CD4-positive, alpha-beta memory T cell (primary cell): ENCODE data around the gene TPPP3. TPM values are rescaled to one million over a fixed set of nuclear protein-coding genes. Genes with fewer than 3 reads are reported as not detected.
A peak's percentile ranks its signal among the peaks of the same experiment; 100 is the strongest.

Source experiments
- CTCF ChIA-PET: fragments of 350-600 bp; sonication (Branson Sonifier 250); formaldehyde crosslinking; loops from one replicate; lab custom pipeline; 2021; ENCODE audit warnings: inconsistent platforms; ENCODE audit not compliant: partially characterized antibody; lab: Charles Lee
- POLR2A ChIA-PET: fragments of 350-600 bp; sonication (Branson Sonifier 250); formaldehyde crosslinking; loops from one replicate; lab custom pipeline; 2021; ENCODE audit not compliant: partially characterized antibody; lab: Charles Lee
- DNase-seq, 5 donors: peaks; one replicate each; pipeline versions ENCODE4 v3.0.0 to v3.0.0-alpha.2; 2020 to 2022; ENCODE audit warnings: mixed read lengths in 1 of 5
- H3K27ac ChIP-seq: one replicate; pipeline ENCODE4 v1.7.0; 2013; ENCODE audit warnings: low read depth, low read length
- H3K27me3 ChIP-seq: 2 replicates; pipeline ENCODE4 v1.7.0; 2013; ENCODE audit warnings: mild to moderate bottlenecking, low read length, moderate library complexity; ENCODE audit not compliant: insufficient read depth
- H3K36me3 ChIP-seq: 2 replicates; pipeline ENCODE4 v1.7.0; 2013; ENCODE audit warnings: mild to moderate bottlenecking, low read length, moderate library complexity; ENCODE audit not compliant: insufficient read depth
- H3K4me1 ChIP-seq: 2 replicates; pipeline ENCODE4 v1.7.0; 2013; ENCODE audit warnings: mild to moderate bottlenecking, low read length, moderate library complexity; ENCODE audit not compliant: insufficient read depth
- H3K4me3 ChIP-seq, 2 donors: one replicate each; pipeline ENCODE4 v1.7.0; 2013; ENCODE audit warnings: low read length in 2 of 2, mild to moderate bottlenecking in 1 of 2
- H3K9me3 ChIP-seq, 2 donors: one replicate each; pipeline ENCODE4 v1.7.0; 2013; ENCODE audit warnings: low read length in 2 of 2, control low read depth in 1 of 2; ENCODE audit not compliant: control insufficient read depth in 1 of 2
- H3K27ac Mint-ChIP-seq, 7 donors: one replicate each; pipeline ENCODE4 v1.8.0; 2020 to 2021; ENCODE audit warnings: mixed read lengths in 7 of 7, mild to moderate bottlenecking in 6 of 7, inconsistent platforms in 3 of 7, moderate library complexity in 3 of 7
- H3K27me3 Mint-ChIP-seq, 2 donors: one replicate each; pipeline ENCODE4 v1.8.0; 2020 to 2021; ENCODE audit warnings: mixed read lengths in 2 of 2
- H3K36me3 Mint-ChIP-seq, 2 donors: one replicate each; pipeline ENCODE4 v1.8.0; 2020 to 2021; ENCODE audit warnings: mixed read lengths in 2 of 2, inconsistent platforms in 1 of 2, mild to moderate bottlenecking in 1 of 2
- H3K4me1 Mint-ChIP-seq, 4 donors: one replicate each; pipeline ENCODE4 v1.8.0; 2020 to 2021; ENCODE audit warnings: mixed read lengths in 4 of 4, mild to moderate bottlenecking in 1 of 4
- H3K4me3 Mint-ChIP-seq, 8 donors: one replicate each; pipeline ENCODE4 v1.8.0; 2020 to 2021; ENCODE audit warnings: mixed read lengths in 8 of 8, mild to moderate bottlenecking in 7 of 8, moderate library complexity in 6 of 8, inconsistent platforms in 3 of 8
- H3K9me3 Mint-ChIP-seq, 8 donors: one replicate each; pipeline ENCODE4 v1.8.0; 2020 to 2021; ENCODE audit warnings: mixed read lengths in 8 of 8, mild to moderate bottlenecking in 5 of 8, inconsistent platforms in 3 of 8, moderate library complexity in 1 of 8
- intact Hi-C: fragments of 100-400 bp; cut with micrococcal nuclease; formaldehyde crosslinking; loops from one replicate; pipeline ENCODE4 v1.15.1; 2023
- polyA plus RNA-seq, 2 donors: library from polyadenylated mRNA; unstranded; fragments of 300-500 nt; fragmentation: Illumina TruSeq; gene quantifications; one replicate each; pipeline ENCODE4 v1.2.3, GENCODE V29; 2021
- total RNA-seq, 2 experiments: library from RNA; stranded (reverse); gene quantifications; one replicate each; pipeline ENCODE4 v1.2.3, GENCODE V29; 2021

Gene TPPP3
- total and polyA plus RNA-seq, 4 experiments from 2014 or later = not detected

- no peak overlapping the region for H3K4me3 ChIP-seq
- no peaks in the 10 kb centered on the region for H3K4me1 Mint-ChIP-seq
- no peaks in the 10 kb centered on the region for H3K27me3 ChIP-seq
- H3K4me1 ChIP-seq = no peaks in the 10 kb centered on the region
- H3K9me3 Mint-ChIP-seq = no peaks in the 10 kb centered on the region
- H3K27ac ChIP-seq = no peak overlapping the region
- H3K27ac Mint-ChIP-seq = no peak overlapping the region
- H3K36me3 Mint-ChIP-seq = no peaks in the 10 kb centered on the region
- intact Hi-C loops = no loop called here
- H3K36me3 ChIP-seq = no peaks in the 10 kb centered on the region
- ChIA-PET POLR2A (no interaction called here), CTCF (no interaction called here)
- H3K27me3 Mint-ChIP-seq = peaks cover 1 to 14% of the 10 kb centered on the region in 2 donors
- no peak overlapping the region for H3K4me3 Mint-ChIP-seq
- no peak for DNase-seq
- H3K9me3 ChIP-seq = no peaks in the 10 kb centered on the region
These were observed 11.5 kb upstream of the TPPP3 start for GRCh38 chr16:67404740-67405226.

GRCh38 chr16:67403976-67404555 lies 10.8 kb upstream of the TPPP3 start:
- Mint-ChIP-seq H3K36me3 (no peaks in the 10 kb centered on the region), H3K4me1 (no peaks in the 10 kb centered on the region), H3K4me3 (no peak overlapping the region), H3K27me3 (peaks cover 1 to 11% of the 10 kb centered on the region in 2 donors), H3K9me3 (no peaks in the 10 kb centered on the region), H3K27ac (no peak overlapping the region)
- Histone ChIP-seq H3K4me3 (no peak overlapping the region), H3K27me3 (no peaks in the 10 kb centered on the region), H3K9me3 (no peaks in the 10 kb centered on the region), H3K4me1 (no peaks in the 10 kb centered on the region), H3K27ac (no peak overlapping the region), H3K36me3 (no peaks in the 10 kb centered on the region)
- CTCF ChIA-PET = no interaction called here
- intact Hi-C loops = no loop called here
- POLR2A ChIA-PET = no interaction called here
- DNase-seq = no peak

GRCh38 chr16:67400901-67401300 lies 7.6 kb upstream of the TPPP3 start:
- Histone ChIP-seq H3K27me3 (no peaks in the 10 kb centered on the region), H3K36me3 (no peaks in the 10 kb centered on the region), H3K4me3 (no peak overlapping the region), H3K4me1 (no peaks in the 10 kb centered on the region), H3K27ac (no peak overlapping the region), H3K9me3 (no peaks in the 10 kb centered on the region)
- Mint-ChIP-seq H3K27me3 (peaks cover 4 to 15% of the 10 kb centered on the region in 2 donors), H3K4me3 (no peak overlapping the region), H3K27ac (no peak overlapping the region), H3K36me3 (no peaks in the 10 kb centered on the region), H3K4me1 (no peaks in the 10 kb centered on the region), H3K9me3 (peaks cover 0 to 1% (median 0%) of the 10 kb centered on the region in 8 donors)
- POLR2A ChIA-PET = no interaction called here
- CTCF ChIA-PET = no interaction called here
- no peak for DNase-seq
- intact Hi-C loops = no loop called here

GRCh38 chr16:67399749-67400704 lies 6.7 kb upstream of the TPPP3 start:
- POLR2A ChIA-PET = no interaction called here
- Mint-ChIP-seq H3K4me1 (no peaks in the 10 kb centered on the region), H3K4me3 (no peak overlapping the region), H3K27ac (no peak overlapping the region), H3K27me3 (peaks cover 7 to 22% of the 10 kb centered on the region in 2 donors), H3K9me3 (peaks cover 0 to 1% (median 0%) of the 10 kb centered on the region in 8 donors), H3K36me3 (no peaks in the 10 kb centered on the region)
- no peak overlapping the region for H3K27ac ChIP-seq
- H3K27me3 ChIP-seq = peaks cover 6% of the 10 kb centered on the region
- no peak for DNase-seq
- no peaks in the 10 kb centered on the region for H3K36me3 ChIP-seq
- H3K4me1 ChIP-seq = peaks cover 2% of the 10 kb centered on the region
- CTCF ChIA-PET = interaction anchor here (0.6 to 1.7 kb wide), 6 partner anchors 8 to 424 kb away, joined by 3 to 6 read pairs (median 3); no protein-coding TSS in a partner anchor
- H3K4me3 ChIP-seq = no peak overlapping the region
- intact Hi-C loops = loop anchor here (5.0 kb wide), 1 partner anchor 123 kb away; the partner anchor contains the start of gene PLEKHG4
- no peaks in the 10 kb centered on the region for H3K9me3 ChIP-seq

- peaks cover 6% of the 10 kb centered on the region for H3K4me1 ChIP-seq
- H3K9me3 ChIP-seq = no peaks in the 10 kb centered on the region
- no peak overlapping the region for H3K4me3 ChIP-seq
- H3K27ac ChIP-seq = no peak overlapping the region
- Mint-ChIP-seq H3K4me1 (peaks cover 0 to under 1% (median under 1%) of the 10 kb centered on the region in 4 donors), H3K9me3 (peaks cover 0 to 1% (median 0%) of the 10 kb centered on the region in 8 donors), H3K27ac (peak overlapping the region in 1 of 7 donors; percentile 9), H3K27me3 (peaks cover 8 to 23% of the 10 kb centered on the region in 2 donors), H3K4me3 (no peak overlapping the region), H3K36me3 (no peaks in the 10 kb centered on the region)
- intact Hi-C loops = loop anchor here (5.0 kb wide), 1 partner anchor 122 kb away; the partner anchor contains the start of gene PLEKHG4
- no peaks in the 10 kb centered on the region for H3K36me3 ChIP-seq
- ChIA-PET POLR2A (no interaction called here), CTCF (interaction anchor here (0.6 to 1.7 kb wide), 6 partner anchors 8 to 423 kb away, joined by 3 to 6 read pairs (median 3); no protein-coding TSS in a partner anchor)
- DNase-seq = peak in 2 of 5 donors; percentile 40 to 43
- peaks cover 7% of the 10 kb centered on the region for H3K27me3 ChIP-seq
These were observed 6.0 kb upstream of the TPPP3 start for GRCh38 chr16:67399218-67399733.

GRCh38 chr16:67398546-67399217 lies 5.4 kb upstream of the TPPP3 start:
- peaks cover 12% of the 10 kb centered on the region for H3K4me1 ChIP-seq
- Mint-ChIP-seq H3K9me3 (peaks cover 0 to 1% (median 0%) of the 10 kb centered on the region in 8 donors), H3K36me3 (no peaks in the 10 kb centered on the region), H3K4me3 (peak overlapping the region in 1 of 8 donors; percentile 49), H3K27ac (no peak overlapping the region), H3K4me1 (peaks cover 0 to 7% (median 5%) of the 10 kb centered on the region in 4 donors), H3K27me3 (peaks cover 11 to 26% of the 10 kb centered on the region in 2 donors)
- intact Hi-C loops = loop anchor here (5.0 kb wide), 1 partner anchor 121 kb away; the partner anchor contains the start of gene PLEKHG4
- no peak for DNase-seq
- H3K4me3 ChIP-seq = no peak overlapping the region
- H3K27me3 ChIP-seq = peaks cover 12% of the 10 kb centered on the region
- ChIA-PET POLR2A (interaction anchor here (0.5 kb wide), 1 partner anchor 45 kb away, joined by 3 read pairs; no protein-coding TSS in a partner anchor), CTCF (interaction anchor here (1.0 to 1.7 kb wide), 3 partner anchors 9 to 423 kb away, joined by 3 to 6 read pairs (median 3); no protein-coding TSS in a partner anchor)
- H3K36me3 ChIP-seq = no peaks in the 10 kb centered on the region
- no peak overlapping the region for H3K27ac ChIP-seq
- no peaks in the 10 kb centered on the region for H3K9me3 ChIP-seq
